HG03432 (cell line): ENCODE results near the gene CFTR.
"Not testable (repeated sequence)": the region's sequence is repeated elsewhere in the genome, so short reads cannot be mapped to it uniquely, and the experiment has no call there.

ENCODE experiments used
- ATAC-seq: cut with Tn5 transposase; IDR thresholded peaks from one replicate; pipeline ENCODE4 v1.9.1; 2021; ENCODE audit warnings: mild to moderate bottlenecking, moderate library complexity; ENCODE audit not compliant: unreplicated experiment

Gene CFTR

DNA sequence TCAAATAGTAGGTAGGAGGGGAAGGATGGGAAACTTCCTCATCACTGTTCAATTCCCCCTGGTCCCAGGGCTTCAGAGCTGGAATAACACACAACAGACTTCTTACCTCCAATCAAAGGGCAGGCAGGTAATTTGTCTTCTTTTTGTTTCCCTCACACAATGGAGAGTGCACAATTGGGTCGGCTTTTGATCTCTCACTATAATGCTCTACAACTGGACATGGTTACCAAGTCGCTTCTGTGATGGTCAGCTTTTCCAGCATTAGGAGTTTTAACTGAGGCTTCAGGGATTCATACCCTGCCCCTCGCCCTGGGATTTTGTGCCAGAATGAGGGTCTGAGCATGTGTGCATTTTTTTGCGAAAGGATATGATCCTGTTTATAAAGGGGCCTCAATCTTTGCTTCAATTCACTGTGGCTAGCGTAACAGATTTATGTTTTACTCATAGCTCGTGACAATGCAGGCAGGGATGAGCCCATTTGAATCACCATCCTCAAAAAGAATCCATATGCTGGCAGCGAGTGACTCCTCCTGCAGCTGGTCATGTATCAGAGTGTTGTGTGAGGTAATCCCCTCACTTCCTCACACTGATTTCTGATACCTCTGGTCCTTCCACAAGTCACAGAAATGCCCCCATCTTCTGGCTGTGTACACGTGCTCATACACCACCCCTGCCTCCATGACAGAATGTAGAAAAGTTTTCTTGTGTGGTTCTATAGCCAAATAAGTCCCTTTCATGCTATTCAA is 203.8 kb downstream of the CFTR start:
- no peak for ATAC-seq

DNA sequence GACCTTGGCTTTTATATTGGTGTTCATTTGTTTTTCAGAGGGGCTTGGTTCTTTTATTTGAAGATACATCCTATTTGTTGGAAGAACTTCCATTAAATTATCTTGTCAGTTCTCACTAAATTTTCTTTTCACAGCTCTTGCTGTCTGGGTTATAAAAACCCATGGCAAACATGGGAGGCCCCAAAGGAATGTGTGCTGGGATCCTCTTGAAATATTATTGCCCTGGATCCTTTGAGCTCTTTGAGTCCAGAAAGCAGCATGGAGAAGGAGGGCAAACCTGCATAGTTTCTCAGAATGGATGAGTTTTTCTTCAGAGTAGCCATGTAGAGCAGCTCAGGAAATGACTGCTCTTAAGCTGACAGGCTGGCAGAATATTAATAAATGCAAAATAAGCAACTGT is 206.0 kb downstream of the CFTR start:
- no peak for ATAC-seq

DNA sequence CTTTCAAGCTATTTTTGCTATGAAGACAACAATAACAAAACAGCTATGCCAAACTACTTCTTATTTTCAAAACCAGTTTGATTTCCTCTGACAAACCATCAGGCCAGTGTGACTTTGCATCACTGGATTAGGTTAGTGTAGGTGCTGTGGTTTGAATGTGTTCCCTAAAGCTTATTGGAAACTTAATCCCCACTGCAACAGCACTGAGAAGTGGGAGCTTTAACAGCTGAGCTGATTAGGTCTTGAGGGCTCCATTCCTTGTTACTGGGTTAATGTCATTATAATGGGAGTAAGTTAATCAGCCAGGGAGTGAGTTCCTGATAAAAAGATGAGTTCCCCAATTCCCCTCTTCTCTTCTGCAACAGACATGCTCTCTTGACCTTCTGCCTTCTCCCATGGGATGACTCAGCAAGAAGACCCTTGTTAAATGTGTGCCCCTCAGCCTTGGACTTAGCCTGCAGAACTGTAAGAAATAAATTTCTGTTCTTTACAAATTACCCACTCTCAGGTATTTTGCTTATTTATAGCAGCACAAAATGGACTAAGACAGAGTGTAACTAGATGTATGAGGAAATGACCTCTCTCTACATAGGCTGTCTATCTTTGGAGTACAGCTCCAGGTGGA is 206.6 kb downstream of the CFTR start:
- no peak for ATAC-seq

DNA sequence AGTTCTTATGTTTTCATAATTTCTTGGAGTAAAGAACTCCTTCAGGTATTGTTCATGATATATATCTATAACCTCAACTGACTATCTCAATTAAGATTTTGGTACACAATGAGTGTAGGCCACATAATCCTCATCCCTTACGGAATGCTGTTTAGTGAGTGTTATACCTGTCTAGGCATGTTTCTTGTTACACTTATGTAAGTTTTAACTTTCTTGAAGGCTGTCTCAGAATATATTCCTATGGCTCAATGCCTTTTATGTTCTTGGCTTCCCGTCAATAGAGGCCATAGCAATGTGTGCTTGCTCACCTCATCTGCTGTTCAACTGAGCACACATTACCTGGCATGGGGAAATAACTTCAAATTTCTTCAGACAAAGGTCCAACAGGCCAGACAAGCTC is 208.3 kb downstream of the CFTR start:
- no peak for ATAC-seq

DNA sequence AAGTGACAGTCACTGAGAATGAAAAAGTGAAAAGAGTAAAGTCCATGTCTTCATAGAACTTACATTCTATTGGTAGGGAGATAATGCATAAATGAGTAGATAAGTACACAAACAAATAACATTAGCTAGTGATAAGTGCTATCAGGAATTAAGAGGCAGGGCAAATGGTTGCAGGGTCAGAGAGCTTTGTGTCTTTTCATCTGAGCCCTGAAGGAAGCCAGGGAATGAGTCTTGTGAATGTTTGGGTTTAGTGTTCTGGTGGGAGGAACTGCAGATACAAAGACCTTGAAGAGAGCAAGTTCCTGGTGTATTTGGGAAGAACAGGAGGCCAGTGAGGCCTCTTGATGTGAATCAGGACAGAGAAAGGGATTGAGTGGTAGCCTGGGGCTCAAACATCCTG is 209.6 kb downstream of the CFTR start:
- ATAC-seq, result no peak

DNA sequence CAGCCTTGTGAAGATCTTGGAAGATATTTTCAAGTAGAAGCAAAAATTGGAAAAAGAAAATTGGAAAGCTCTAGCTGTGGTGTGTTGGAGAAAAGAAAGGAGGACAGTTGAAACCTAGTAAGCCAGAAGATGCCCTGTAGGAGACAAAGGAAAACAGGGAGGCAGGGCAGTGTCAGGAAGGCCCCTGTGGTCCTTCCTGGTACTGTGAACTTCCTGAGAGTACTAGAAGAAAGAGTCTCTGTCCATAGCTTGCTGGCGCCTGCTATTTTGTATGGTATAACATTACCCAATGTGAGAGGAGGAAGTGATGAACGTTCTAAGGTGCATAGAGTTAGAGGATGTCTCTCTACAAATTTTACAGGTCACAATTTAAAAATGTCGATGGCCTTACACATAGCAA is 210.3 kb downstream of the CFTR start:
- ATAC-seq, result no peak

DNA sequence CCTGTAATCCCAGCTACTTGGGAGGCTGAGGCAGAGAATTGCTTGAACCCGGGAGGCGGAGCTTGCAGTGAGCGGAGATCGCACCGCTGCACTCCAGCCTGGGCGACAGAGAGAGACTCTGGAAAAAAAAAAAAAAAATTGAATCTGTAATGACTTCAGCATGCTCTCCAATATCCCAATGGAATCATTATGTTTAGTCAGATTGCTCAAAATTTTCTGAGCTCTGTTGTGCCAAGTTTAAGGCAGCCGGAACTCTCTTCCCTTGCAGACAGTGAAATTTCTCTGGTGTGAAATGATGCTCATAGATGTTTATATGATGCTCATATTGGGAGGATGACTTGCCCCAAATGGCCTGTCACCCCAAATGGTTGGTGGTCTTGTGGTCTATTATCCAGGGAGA is 212.5 kb downstream of the CFTR start:
- no peak for ATAC-seq

DNA sequence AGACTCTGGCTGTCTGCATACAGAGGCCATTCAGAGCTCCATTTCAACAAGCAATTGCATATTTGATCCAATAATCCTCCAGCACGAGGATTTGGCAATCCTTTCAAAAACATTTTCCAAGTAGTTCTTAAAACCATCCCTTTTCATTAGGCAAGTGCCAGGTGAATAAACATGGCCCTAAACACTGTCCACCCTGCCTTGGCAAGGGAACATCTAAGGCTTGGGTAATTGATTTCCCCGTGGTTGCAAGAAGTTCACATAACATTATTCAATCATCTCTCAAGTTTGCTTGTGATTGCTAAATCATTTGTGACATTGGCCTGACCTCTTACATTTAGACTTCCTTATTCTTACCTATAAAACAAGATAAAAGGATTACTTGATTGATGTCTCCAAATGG is 218.2 kb downstream of the CFTR start:
- ATAC-seq, result no peak

DNA sequence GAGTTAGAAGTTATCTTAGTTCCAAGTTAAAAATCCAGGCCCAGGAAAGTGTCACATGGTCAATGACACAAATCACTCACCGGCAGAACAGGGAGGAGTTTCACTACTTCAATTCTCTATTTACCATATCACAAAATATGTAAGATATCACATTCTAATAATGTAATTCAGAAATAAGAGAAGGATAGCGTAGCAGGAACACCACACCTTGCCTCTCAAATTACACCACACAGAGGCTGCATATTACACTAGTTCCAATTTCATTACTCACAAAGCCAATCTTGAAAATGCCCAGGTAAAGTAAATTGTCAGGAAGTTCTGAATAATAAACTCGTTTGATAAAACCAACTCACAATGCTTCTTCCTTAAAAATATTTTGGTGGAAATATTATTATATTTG is 224.2 kb downstream of the CFTR start:
- ATAC-seq, result no peak

DNA sequence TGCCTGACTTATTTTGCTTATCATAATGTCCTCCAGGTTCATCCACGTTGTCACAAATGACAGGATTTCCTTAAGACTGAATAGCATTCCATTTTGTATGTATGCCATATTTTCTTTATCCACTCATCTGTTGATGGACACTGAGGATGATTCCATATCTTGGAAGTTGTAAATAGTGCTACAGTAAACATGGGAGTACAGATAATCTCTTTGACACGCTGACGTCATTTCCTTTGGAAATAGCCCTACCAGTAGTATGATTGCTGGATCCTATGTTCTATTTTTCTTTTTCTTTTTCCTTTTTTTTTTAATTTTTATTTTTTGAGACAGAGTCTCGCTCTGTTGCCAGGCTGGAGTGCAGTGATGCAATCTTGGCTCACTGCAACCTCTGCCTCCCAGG is 225.8 kb downstream of the CFTR start:
- no peak for ATAC-seq

DNA sequence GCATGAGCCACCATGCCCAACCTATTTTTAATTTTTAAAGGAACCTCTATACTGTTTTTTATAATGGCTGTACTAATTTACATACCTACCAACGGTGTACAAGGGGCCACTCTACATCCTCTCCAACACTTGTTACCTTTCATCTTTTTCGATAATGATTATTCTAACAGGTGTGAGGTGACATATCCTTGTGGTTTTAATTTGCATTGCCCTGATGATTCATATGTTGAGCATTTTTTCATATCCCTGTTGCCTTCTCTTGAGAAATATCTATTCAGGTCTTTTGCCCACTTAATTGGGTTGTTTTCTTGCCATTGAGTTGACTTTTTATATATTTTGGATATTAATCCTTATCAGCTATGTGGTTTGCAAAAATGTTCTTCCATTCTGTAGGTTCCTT is 226.4 kb downstream of the CFTR start:
- peak; percentile 76 for ATAC-seq

DNA sequence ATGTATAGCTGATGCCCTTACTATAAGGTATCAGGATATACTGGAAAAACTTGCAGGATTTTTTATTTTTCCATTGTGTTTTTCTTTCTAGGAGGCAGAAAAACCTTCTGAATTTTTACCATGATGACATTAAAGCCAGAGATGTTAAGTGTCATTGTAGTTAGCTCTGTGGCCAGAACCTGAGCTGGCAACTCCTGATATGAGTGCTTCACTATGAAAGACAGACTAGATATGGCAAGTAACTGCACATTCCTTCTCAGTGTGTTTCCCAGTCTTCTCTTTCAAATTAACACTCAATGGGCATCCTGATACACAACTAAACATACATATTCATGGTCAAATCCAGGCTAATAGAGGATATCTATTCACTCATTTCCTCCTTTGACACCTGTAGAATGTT is 227.3 kb downstream of the CFTR start:
- ATAC-seq, result peak; percentile 71

DNA sequence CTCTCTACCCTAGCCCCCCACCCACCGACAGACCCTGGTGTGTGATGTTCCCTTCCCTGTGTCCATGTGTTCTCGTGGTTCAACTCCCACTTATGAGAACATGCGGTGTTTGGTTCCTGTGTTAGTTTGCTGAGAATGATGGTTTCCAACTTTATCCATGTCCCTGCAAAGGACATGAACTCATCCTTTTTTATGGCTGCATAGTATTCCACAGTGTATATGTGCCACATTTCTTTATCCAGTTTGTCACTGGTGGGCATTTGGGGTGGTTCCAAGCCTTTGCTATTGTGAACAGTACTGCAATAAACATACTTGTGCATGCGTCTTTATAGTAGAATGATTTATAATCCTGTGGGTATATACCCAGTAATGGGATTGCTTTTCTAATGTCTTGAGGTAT is 228.3 kb downstream of the CFTR start:
- not testable (repeated sequence) for ATAC-seq

DNA sequence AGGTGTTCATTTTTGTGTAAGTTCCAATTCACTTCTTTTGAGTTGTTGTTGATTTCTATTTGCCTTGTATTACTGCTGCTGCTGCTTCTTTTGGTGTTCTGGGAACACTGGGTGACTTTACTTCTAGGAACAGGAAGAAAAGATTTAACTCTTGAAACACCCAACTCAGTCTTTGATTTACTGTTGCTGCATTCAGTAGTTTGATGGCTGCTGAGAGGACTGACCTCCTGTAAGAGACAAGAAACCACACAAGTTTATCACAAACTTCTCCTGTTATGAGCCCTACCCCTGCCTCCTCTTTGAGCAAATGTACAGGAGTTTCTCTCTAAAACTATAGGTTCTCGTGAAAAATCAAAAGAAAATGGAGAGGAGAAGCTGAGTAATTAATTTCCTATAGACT is 231.7 kb downstream of the CFTR start:
- ATAC-seq, result no peak

DNA sequence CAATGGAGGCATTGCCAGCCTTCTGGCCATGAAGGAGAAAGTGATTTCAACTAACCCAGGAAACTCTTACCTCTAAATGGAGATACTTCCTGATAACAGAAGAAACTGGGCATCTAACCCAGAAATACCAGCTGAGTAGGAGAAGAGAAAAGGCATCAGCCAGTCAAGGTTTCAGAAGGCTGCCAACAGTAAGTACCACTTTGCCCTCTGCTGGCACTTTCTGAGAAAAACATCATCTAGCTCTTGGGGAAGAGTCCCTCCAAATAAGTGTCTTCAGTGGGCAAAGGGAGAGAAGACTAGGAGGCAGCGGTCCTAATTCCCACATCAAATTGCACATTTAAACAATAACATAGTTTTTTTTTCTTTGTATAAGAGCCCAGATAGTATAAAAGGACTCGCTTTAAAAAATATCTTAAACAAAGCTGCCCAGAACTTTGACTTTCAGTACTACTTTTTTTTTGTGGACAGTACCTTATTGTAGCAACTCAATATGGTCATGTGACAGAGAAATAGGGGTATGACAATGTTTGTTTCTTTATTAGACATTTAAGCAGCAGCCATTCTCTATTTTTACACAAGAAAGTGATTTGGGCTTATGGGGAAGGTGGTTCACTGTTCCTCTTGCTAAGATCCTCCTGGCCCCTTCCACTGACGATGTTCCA is 236.1 kb downstream of the CFTR start:
- peak; percentile 91 for ATAC-seq

DNA sequence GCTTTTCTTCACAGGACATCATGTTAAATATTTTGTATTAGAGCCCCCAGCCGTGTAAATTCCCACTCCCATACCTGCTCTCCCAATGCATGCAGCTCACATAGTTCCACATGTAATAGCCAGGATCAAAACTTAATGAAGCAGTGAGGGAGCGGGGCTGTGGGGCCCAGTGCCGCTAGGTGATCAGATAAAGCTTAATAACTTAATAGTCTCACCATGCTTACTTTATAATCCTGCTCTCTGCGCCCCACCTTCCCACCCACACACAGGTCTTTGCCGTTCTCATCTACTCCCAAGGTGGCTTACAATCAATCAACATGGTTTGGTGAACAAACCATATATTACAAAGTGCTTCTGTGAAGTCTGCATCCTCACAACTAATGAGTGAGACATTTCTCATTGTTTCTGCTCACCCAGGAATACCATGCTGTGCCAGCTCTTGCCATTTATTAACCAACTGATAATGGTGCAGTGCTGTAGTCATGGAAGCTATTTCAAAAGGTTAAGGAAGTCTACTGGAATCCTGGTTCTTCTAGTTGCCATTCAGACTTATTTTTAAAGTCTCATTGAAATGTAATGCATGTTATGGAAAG is 237.0 kb downstream of the CFTR start:
- no peak for ATAC-seq

DNA sequence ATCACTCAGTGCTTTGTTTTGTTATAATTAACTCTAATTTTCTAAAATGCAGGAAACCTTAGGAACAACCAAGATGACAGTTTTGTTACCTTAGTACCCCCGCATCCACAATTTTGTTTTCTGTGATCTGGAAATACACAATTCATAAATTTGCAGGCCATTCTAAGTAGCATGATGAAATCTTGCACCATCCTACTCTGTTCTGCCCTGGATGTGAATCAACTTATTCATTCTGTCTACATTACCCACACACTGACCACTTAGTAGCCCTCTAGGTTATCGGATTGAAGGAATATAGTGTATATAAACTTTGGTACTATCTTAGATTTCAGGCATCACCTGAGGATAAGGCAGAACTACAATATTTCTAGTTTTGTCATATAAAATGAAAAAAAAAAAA is 237.5 kb downstream of the CFTR start:
- ATAC-seq, result no peak
